Upper lobe of right lung (tissue), 1 donor: ENCODE data around the gene HNRNPA2B1. TPM values are rescaled to one million over a fixed set of nuclear protein-coding genes. Genes with fewer than 3 reads are reported as not detected.
A peak's percentile ranks its signal among the peaks of the same experiment; 100 is the strongest.

Source experiments
- ATAC-seq: fragments of 200-7000 bp; cut with Tn5 transposase; one replicate; pipeline ENCODE4 v1.9.1; 2020; ENCODE audit warnings: mild to moderate bottlenecking, moderate library complexity
- DNase-seq: peaks from one replicate; pipeline ENCODE4 v3.0.0-alpha.2; 2020
- H3K27ac ChIP-seq: fragments of 200-600 bp; one replicate; pipeline ENCODE4 v1.8.0; 2022
- H3K27me3 ChIP-seq: fragments of 200-600 bp; one replicate; pipeline ENCODE4 v1.8.0; 2022; ENCODE audit warnings: mild to moderate bottlenecking
- H3K36me3 ChIP-seq: fragments of 200-600 bp; one replicate; pipeline ENCODE4 v1.8.0; 2022
- H3K4me1 ChIP-seq: fragments of 200-600 bp; one replicate; pipeline ENCODE4 v1.8.0; 2022
- H3K4me3 ChIP-seq: fragments of 200-600 bp; one replicate; pipeline ENCODE4 v1.8.0; 2022; ENCODE audit warnings: mild to moderate bottlenecking
- H3K9me3 ChIP-seq: fragments of 200-600 bp; one replicate; pipeline ENCODE4 v1.8.0; 2022
- intact Hi-C: fragments of 100-400 bp; cut with DNase I; formaldehyde crosslinking; loops from one replicate; pipeline ENCODE4 v1.11.0; 2022
- total RNA-seq: library from RNA; stranded (reverse); fragmentation: NEBNext Ultra II Directional; extraction: Animal tissue kit (Norgen Biotek cat#: 25700); gene quantifications from one replicate; pipeline ENCODE4 v1.2.1, GENCODE V29; 2021
- TF ChIP-seq, protein P1 (sequence below): fragments of 200-600 bp; IDR thresholded peaks from one replicate; pipeline ENCODE4 v1.8.0; 2022; ENCODE audit warnings: antibody characterized with exemption
- donor health status: DM: no; HTN: yes; CAD: no; lungs with severe emphysema.

Gene HNRNPA2B1
- total RNA-seq, 1 donor from 2014 or later = 343 TPM

DNA sequence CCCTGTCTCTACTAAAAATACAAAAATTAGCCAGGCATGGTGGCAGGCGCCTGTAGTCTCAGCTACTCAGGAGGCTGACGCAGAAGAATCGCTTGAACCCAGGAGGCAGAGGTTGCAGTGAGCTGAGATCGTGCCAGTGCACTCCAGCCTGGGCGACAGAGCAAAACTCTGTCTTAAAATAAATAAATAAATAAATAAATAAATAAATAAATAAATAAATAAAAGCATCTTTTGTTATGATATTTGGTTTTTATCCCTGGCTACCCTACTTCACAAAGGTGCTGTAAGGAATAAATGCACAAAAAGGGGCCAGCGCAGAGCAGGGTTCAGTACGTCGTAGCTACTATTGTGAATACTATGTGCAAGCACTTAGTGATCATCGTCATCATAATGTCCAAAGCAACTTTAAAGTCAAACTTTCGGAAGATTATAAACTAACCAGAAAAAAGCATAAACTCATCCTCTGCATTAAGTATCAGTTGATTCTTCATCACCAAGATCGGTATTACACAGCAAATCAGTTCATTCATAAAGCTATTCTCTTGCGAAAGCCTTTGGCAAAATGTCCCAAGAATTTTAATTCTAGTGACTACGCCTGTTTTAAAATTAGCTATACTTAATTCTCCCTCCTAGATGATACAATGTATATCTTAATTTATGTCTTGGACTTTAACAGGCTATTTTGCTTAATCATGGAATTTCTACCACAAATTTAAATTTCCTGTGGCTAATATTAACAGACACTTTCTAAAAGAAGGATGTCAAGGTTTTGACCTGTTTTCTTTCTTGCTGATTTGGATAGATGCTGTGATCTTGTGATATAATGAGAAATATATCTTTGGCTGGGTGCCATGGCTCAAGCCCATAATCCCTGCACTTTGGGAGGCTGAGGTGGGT, 56.1 kb downstream of the HNRNPA2B1 start:
- Histone ChIP-seq H3K9me3 (no peaks in the 10 kb centered on the region), H3K4me1 (peaks cover 8% of the 10 kb centered on the region), H3K4me3 (no peak overlapping the region), H3K27ac (no peak overlapping the region), H3K36me3 (no peaks in the 10 kb centered on the region), H3K27me3 (no peaks in the 10 kb centered on the region)
- DNase-seq (no peak), ATAC-seq (no peak)
- intact Hi-C loops = no loop called here
- TF ChIP-seq, protein P1, sequence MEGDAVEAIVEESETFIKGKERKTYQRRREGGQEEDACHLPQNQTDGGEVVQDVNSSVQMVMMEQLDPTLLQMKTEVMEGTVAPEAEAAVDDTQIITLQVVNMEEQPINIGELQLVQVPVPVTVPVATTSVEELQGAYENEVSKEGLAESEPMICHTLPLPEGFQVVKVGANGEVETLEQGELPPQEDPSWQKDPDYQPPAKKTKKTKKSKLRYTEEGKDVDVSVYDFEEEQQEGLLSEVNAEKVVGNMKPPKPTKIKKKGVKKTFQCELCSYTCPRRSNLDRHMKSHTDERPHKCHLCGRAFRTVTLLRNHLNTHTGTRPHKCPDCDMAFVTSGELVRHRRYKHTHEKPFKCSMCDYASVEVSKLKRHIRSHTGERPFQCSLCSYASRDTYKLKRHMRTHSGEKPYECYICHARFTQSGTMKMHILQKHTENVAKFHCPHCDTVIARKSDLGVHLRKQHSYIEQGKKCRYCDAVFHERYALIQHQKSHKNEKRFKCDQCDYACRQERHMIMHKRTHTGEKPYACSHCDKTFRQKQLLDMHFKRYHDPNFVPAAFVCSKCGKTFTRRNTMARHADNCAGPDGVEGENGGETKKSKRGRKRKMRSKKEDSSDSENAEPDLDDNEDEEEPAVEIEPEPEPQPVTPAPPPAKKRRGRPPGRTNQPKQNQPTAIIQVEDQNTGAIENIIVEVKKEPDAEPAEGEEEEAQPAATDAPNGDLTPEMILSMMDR = no peak

DNA sequence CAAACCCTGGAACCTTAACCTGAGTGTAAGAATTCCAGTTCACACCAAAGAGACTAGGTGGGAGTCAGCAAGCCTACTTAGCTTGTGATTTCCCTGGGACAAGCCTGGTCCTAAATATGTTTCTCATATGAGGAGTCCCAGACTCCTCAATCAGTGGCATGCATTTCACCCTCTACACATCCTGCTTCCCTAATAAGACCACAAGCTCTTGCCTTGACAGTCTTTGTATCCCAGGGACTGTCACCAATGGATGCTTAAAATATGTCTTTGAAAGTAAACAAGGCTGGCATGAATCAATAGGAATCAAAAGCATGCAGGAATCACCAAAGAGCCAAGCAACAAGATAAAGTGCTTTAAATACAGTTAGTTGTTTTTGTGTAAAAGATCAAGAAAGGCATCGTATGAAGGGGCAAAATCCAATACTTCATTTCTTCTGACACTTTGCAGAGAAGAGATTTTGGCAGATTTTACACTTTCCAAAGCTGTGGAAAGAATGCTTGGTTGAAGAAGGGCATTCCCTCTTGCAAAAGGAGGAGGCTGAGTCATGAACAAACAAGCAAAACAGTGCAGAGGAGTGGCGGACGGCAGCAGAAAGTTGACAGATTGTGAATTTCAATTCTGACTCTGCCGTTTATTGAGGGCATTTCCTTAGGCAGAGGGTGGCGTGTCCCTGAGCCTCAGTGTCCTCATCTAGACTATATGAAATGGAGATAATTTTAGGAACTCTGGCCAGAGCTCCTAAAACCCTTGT, 57.1 kb downstream of the HNRNPA2B1 start:
- intact Hi-C loops = no loop called here

DNA sequence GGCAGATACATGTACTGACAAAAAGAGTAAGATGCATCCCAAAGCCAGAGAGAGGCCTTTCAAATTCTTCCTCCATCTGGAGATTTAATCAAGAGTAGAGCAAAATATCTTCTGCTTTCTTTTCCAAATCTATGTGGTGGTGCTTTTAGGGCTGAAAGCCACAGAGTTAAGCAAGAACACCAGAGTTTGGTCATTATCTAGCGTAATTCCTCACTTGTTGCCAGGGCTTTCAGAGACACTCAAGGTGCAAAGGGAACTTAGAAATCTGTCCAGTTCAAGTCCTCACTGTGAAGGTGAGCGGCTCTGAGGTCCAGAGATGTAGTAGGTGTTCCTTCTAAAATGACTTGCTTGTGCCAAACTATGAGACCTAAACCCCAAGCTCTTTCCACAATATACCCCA, 59.5 kb downstream of the HNRNPA2B1 start:
- Histone ChIP-seq H3K27ac (no peak overlapping the region), H3K4me1 (peaks cover 8% of the 10 kb centered on the region), H3K4me3 (no peak overlapping the region), H3K27me3 (no peaks in the 10 kb centered on the region), H3K9me3 (no peaks in the 10 kb centered on the region), H3K36me3 (no peaks in the 10 kb centered on the region)
- TF ChIP-seq, protein P1 = no peak
- intact Hi-C loops = no loop called here
- ATAC-seq = peak; percentile 73
- no peak for DNase-seq

More for the DNA sequence above, 57.1 kb downstream of the HNRNPA2B1 start:
- peaks cover 8% of the 10 kb centered on the region for H3K4me1 ChIP-seq
- H3K9me3 ChIP-seq = no peaks in the 10 kb centered on the region
- H3K4me3 ChIP-seq = no peak overlapping the region
- no peak overlapping the region for H3K27ac ChIP-seq
- ATAC-seq (peak; percentile 27), DNase-seq (no peak)
- no peaks in the 10 kb centered on the region for H3K36me3 ChIP-seq
- TF ChIP-seq, protein P1 = no peak
- H3K27me3 ChIP-seq = no peaks in the 10 kb centered on the region

DNA sequence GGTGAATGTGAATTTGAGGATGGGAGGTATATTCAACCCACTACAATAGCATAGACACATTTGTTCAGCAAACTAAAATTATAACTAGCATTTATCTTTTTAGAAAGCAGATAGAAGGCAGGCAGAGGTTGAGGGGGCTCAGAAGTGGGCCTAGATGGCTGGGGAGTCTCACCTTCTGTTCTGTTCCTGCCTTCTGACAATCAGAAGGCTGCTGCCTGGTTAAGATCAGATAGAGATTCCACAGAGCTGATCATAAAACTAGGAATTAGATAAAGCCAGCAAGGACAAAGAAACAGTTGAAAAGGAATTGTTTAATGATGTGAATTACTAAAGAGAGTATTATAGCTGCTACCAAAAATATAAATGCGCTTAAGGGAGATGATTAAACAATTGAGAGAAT, 60.2 kb downstream of the HNRNPA2B1 start:
- TF ChIP-seq, protein P1 = no peak
- H3K4me1 ChIP-seq = peaks cover 8% of the 10 kb centered on the region
- H3K27ac ChIP-seq = no peak overlapping the region
- no peak for ATAC-seq
- no peak overlapping the region for H3K4me3 ChIP-seq
- no peaks in the 10 kb centered on the region for H3K36me3 ChIP-seq
- no peaks in the 10 kb centered on the region for H3K9me3 ChIP-seq
- intact Hi-C loops = no loop called here
- no peaks in the 10 kb centered on the region for H3K27me3 ChIP-seq
- no peak for DNase-seq

Other genes with a start within 250 kb of the HNRNPA2B1 start
- 4.1 TPM for gene NFE2L3, start 48.5 kb downstream of the HNRNPA2B1 start, total RNA-seq
- gene CBX3, start 999 bp upstream of the HNRNPA2B1 start, total RNA-seq = 83.8 TPM
- gene SNX10, start 91.1 kb upstream of the HNRNPA2B1 start, total RNA-seq = 73.8 TPM